HG03565 (cell line): Measurements from ENCODE around the gene DNAH9.
"Not testable (repeated sequence)": the region's sequence is repeated elsewhere in the genome, so short reads cannot be mapped to it uniquely, and the experiment has no call there.

Experiments used
- ATAC-seq: cut with Tn5 transposase; IDR thresholded peaks from one replicate; pipeline ENCODE4 v1.9.1; 2021; ENCODE audit warnings: mild to moderate bottlenecking, moderate library complexity; ENCODE audit not compliant: unreplicated experiment

DNAH9 gene

DNA sequence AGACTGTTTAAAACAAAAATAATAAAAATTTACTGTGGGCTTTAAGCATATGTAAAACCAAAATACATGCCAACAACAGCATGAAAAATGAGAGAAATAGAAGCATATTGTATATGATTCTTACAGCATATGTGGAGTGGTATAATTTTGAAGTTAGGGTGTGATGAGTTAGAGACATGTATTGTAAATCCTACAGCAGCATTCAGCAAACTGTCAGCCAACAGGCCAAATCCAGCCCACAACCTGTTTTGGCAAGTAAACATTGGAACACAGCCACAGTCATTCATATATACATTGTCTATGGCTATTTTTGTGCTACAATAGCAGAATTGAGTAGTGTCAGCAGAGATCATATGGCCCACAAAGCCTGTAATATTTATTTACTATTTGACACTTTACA, 356.7 kb downstream of the DNAH9 start:
- no peak for ATAC-seq

- ATAC-seq, result no peak
Measured at GRCh38 chr17:11969565-11969964, 371.3 kb downstream of the DNAH9 start.

DNA sequence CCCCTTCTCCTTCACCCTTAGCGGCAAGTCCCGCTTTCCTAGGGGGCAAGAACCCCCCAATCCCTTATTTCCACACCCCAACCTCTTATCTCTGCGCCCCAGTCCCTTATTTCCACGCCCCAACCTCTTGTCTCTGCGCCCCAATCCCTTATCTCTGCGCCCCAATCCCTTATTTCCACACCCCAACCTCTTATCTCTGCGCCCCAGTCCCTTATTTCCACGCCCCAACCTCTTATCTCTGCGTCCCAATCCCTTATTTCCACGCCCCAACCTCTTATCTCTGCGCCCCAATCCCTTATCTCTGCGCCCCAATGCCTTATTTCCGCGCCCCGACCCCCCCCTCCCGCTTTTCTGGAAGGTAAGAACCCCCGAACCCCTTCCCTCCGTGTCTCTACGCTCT, 374.5 kb downstream of the DNAH9 start:
- not testable (repeated sequence) for ATAC-seq

DNA sequence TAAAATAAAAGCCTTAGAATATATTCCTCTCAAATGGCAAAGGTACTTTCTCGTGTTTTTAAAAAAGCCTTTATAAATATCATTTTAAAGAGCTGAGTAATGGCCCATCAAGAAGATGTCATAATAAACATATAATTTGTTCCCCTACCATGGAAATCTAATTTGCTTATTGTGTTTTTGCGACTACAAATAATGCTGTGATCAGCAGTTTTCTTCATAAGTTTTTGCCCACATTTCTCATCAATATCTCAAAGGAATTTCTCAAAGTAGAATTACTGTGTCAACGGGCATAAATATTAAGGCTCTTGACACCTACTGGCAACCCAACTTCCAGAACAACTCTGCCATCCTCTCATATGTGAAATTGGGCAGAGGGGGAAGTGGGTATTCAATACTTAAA, 381.5 kb downstream of the DNAH9 start:
- no peak for ATAC-seq

GRCh38 chr17:11980813-11981212, 382.5 kb downstream of the DNAH9 start:
- no peak for ATAC-seq

GRCh38 chr17:11981862-11982261, 383.6 kb downstream of the DNAH9 start:
- ATAC-seq, result no peak

- no peak for ATAC-seq
Measured at GRCh38 chr17:11986179-11986941, 388.1 kb downstream of the DNAH9 start.

GRCh38 chr17:11986942-11987329, 388.7 kb downstream of the DNAH9 start:
- no peak for ATAC-seq

- no peak for ATAC-seq
Measured at GRCh38 chr17:11990363-11990983, 392.2 kb downstream of the DNAH9 start.

- ATAC-seq, result no peak
Measured at GRCh38 chr17:11991461-11991860, 393.2 kb downstream of the DNAH9 start.

- ATAC-seq, result peak; percentile 23
Measured at GRCh38 chr17:11996722-11997146, 398.5 kb downstream of the DNAH9 start.

DNA sequence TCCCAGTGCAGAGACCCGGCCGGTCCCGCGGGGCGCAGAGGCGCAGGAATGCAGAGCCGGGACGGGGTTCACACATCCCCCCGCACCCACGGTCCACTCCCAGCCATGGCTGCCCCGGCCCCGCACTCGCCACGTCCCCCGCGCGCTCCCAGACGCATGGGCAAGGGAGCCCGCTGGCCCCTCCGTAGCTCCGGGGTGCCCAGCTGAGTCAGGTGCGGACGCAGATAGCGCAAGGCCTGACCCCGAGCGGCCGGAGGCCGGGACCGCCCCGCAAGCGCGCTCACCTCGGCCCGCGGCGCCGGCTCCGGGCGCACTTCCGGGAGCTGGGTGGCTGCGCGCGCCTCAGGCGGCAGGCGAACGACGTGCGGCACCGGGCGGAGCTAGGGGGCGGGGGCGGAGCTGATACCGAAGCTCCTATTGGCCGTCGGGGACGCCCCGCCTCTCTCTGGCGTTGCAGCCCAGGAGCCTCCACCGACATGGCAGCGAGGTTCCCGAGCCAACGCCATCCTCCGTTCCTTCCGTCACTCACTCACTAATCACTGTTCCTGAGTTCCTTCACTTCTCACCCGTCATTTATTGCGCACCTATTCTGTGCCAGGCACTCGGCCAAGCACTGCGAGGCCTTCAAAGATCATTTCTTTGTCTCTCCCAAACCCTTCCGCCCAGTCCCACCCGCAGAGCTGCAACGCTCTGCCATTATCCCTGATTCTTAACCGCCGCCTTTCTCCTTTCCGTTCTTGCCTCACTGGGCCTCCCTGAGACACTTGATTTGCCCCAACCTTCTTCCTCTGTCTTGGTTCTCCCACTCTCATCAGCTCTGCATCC, 399.1 kb downstream of the DNAH9 start, which contains the start of gene ZNF18:
ZNF18 (minus strand) TSS at position 329 of the 825 bp plus-strand sequence. CDS start 4,646 bp downstream, outside the sequence.
- peak; percentile 94 for ATAC-seq

DNA sequence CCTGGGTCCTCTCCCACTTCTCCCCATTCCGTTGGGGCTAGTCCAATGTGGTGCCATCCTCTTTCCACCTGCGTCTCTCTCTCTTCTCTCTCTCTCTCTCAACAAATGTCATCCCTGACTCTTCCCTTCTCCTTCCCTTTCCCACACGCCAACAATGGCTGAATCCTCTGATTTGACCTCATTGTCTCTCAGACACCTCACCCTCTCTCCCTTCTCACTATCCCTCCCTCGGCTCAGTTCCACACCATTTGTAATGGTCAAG, 399.6 kb downstream of the DNAH9 start:
- ATAC-seq, result no peak

- no peak for ATAC-seq
Measured at GRCh38 chr17:11999696-12000095, 401.4 kb downstream of the DNAH9 start.

- no peak for ATAC-seq
Measured at GRCh38 chr17:12007466-12007865, 409.2 kb downstream of the DNAH9 start.
